HG03442 (cell line): ENCODE measurements around the gene WDR91.

Source experiments
- ATAC-seq: cut with Tn5 transposase; IDR thresholded peaks from one replicate; pipeline ENCODE4 v1.9.1; 2021; ENCODE audit warnings: mild to moderate bottlenecking, moderate library complexity; ENCODE audit not compliant: unreplicated experiment

The WDR91 gene

DNA sequence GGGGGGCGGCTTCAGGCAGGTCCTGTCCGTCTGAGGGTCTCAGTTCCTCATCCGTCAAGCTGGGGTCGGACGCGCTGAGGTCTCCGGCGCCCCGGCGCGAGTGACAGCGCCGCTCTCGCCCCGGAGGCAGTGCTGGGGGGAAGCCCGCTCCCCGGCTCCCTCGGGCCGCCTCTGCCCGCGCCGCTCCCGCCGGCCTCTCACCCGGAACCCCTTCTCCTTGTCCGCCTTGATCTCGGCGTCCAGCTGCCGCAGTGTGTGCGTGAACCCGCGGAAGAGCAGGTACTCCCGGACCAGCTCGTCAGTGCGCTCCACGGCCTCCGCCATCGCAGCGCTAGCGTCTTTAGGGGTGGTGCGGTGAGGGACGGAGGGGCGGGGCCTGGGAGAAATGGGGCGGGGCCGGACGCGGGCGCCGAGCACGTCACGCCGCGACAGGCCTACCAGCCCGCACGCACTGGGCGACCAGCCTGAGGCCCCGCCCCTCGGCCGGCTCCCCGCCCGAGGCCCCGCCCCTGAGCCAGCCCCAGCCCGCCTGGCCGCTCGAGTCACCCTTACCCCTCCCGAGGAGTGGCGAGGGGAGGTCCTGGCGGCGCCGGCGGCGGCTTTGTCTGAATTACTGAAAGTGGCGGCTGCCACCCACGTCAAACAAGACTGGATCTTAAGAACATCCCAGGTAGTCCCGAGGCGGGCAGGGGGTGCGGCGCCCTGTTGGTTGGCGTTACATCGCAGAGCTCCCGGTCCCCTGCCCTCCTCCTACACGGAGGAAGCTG, at the start of gene WDR91:
Gene WDR91 (minus strand): TSS at position 348 of the 767 bp plus-strand sequence. CDS start 24 bp downstream, at position 324.
- peak; percentile 82 for ATAC-seq

GRCh38 chr7:135260470-135260869, 49.1 kb upstream of the WDR91 start:
- no peak for ATAC-seq

- ATAC-seq: no peak
Measured at GRCh38 chr7:135259702-135260101, 48.4 kb upstream of the WDR91 start.

DNA sequence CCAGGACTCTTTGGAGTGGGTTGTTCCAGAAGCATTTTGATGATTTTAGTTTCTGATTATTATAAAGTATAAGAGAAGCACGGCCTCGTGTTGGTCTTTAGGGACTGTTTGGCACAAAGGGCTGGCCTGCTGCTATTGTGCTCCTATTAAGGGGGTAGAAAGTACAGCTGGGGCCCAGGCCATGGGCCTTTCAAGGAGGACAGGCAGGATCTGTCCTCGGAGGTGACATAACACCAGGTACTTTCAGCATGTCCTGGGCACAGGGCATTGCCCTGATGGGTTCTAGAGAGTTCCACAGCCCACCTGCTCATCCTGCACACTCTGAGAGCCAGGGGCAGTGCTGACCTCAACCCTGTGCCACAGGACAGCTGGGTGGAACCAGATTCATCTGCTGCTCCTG, 47.3 kb upstream of the WDR91 start:
- no peak for ATAC-seq

- no peak for ATAC-seq
Measured at GRCh38 chr7:135257790-135258189, 46.5 kb upstream of the WDR91 start.

DNA sequence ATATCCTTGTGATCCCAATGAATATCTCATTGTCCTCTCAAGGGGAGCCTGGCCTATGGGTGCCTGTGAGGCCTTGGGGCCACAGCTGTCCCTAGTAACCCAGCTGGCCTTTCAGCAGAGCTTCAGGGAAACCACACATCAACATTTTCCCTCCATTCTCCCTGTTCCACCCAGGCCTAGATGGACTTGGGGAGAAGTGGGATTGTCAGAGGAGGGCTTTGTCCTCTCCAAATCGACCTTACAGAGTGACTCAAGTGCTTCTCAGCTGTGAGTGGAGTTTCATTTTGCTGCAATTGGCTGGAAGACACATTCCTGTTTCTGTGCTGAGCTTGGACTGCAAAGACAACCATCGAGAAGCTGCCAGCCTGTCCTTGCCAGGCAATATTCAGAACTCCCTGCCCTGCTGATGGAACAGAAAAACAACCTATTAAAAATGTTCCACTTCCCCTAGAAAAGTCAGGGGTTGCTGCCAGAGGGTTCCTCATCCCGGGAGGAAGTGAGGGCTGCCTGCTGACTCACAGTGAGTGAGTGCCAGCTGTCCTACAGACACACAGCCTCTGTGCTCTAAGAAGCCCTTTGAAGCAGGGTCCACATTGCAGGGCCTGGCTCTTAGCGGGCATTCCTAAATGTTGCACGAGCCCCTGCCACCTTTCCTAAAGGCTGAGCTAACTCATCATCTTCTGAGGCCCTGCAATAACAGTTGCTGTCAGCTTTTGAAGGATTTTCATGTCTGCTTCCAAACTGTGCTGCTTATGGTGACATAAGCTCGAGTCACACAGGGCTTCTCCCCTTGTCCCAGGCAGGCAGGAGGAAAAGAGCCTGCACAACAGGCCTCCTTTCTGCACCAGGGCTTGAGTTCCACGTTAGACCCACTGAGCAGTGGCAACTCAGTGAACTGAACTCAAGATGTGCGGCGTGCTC, 42.8 kb upstream of the WDR91 start:
- no peak for ATAC-seq

DNA sequence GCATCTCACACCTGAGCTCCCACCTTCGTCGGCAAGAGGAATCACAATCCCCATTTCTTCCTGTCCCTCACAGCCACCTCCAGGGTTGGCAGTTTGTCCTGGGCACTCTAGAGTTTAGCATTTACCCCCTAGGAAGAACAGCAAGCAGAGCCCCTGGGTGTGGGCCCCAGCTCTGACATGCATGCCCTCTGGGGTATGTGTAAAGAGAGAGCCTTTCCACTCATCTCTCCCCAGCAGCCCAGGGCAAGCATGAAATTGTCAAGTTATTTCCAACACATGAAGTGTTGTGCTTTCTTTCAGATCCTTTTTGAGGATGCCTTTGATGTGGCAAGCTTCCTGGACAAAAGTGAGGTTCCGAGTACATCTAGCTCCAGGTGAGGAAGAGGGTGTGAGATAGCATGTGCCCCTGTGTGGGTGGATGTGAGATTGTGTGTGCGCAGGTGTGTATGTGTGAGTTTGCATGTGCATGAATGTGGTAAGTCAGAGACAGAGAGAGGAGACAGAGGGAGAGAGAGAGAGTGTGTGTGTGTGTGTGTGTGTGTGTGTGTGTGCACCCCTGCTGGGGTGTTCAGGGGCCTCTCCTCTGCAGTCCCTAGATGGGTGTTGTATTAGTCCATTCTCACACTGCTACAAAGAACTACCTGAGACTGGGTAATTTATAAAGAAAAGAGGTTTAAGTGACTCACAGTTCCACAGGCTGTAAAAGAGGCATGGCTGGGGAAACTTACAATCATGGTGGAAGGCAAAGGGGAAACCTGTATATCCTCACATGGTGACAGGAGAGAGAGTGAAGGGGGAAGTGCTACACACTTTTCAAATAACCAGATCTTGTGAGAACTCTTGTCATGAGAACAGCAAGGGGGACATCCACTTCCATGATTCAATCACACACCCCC, 40.4 kb upstream of the WDR91 start:
- ATAC-seq: peak; percentile 41

GRCh38 chr7:135248546-135248945, 37.2 kb upstream of the WDR91 start:
- no peak for ATAC-seq

DNA sequence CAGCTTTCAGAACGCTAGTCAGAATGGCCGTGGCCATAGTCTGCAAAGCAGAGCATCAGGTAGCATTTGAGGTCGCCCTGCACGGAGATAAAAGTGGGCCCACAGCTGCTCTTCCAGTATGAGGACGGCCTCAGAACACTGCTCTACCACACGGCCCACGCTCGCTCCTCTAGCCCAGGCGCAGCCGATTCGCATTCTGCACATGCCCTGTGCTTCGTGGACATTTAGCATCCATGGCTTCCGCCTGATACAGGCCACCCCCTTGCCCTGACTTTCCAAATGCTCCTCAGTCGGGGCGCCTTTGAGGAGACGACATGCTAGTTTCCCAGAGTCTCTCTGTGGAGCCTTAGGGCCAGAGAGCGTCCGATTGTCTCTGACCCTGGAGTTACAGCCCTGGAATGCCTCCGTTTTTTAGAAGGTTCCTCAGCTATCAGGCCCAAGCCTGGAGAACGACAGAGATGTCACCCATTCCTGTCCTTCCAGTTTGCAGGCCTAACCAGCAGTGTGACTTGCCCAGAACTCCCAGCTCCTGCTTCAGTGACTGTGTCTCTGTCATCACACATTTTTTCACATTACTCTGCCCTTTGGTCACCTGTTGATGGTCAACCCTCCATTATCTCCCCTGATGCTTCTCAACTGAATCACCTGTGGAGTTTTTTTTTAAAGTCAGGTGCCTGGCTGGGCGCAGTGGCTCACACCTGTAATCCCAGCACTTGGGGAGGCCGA, 36.6 kb upstream of the WDR91 start:
- ATAC-seq: no peak

- ATAC-seq: no peak
Measured at GRCh38 chr7:135246191-135246825, 35.0 kb upstream of the WDR91 start.

DNA sequence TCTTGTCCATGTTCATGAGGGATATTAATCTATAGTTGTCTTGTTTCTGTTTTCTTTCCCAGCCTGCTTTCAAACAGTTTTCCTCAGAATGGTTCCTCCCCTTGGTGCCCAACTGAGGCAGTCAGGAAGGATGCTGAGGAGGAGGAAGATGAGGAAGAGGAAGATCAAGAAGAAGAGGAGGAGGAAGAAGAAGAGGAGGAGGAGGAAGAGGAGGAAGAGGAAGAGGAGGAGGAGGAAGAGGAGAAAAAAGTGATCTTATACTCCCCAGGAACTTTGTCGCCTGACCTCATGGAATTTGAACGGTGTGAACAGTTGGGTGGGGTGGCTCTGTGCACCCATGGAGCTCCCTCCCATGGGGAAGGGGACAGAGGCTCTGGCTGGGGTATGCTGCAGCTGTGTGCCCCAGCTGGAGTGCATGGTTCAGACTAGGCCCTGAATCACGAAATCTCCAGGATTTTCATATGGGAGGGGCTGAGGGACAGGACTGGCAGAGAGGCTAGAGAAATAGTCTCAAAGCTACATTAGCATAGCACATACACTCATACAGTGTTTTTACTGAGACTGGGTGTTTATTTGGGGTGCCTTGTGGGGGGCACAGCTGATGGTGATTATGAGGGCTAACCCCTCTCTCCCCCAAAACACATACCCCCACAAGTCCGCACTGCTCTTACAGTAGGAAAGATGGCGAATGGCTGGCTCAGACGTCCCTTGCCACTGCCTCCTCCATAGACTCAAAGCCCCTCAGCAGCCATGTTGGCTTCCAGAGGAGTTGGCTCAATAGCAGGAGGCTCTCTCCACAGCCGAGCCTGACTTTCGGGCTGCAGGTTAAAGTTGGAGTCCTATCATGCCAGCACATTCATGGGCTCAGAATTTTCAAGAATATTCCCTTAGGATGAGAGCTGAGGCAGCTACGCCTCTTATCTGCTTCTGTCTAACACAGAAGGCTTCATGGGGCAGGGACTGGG, 34.2 kb upstream of the WDR91 start:
- no peak for ATAC-seq

GRCh38 chr7:135242096-135242684, 30.9 kb upstream of the WDR91 start:
- no peak for ATAC-seq

DNA sequence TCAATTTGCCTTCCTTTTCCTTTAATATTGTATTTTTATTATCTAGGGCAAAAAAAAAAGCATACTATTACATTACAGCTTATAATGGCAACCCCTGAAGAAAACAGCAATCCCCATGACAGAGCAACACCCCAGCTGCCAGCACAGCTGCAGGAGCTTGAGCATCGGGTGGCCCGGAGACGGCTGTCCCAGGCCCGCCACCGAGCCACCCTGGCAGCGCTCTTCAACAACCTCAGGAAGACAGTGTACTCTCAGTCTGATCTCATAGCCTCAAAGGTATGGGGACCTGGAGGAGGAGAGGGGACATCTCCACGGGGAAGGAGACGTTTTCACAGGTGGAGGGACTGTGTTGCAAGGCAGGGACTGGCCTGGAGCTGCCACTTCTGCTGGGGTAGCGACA, 29.1 kb upstream of the WDR91 start:
- ATAC-seq: no peak

DNA sequence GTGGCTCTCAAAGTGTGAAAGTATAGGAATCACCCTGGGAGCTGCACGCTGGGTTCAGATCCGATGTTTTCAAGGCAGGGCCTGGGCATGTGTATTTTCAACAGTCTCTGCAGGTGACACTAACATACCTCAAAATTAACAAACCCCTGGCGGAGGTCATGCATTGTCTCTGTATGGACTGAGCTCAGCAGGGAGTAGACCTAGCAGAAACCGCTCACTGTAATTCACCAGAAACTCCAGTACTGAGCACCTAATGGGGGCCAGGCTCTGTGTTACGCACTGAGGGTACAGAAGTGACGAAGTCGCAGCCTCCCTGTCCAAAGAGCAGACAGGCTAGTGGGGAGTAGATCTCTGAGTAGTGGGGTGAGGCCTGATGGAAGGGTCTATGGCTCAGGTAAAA, 27.9 kb upstream of the WDR91 start:
- ATAC-seq: no peak

DNA sequence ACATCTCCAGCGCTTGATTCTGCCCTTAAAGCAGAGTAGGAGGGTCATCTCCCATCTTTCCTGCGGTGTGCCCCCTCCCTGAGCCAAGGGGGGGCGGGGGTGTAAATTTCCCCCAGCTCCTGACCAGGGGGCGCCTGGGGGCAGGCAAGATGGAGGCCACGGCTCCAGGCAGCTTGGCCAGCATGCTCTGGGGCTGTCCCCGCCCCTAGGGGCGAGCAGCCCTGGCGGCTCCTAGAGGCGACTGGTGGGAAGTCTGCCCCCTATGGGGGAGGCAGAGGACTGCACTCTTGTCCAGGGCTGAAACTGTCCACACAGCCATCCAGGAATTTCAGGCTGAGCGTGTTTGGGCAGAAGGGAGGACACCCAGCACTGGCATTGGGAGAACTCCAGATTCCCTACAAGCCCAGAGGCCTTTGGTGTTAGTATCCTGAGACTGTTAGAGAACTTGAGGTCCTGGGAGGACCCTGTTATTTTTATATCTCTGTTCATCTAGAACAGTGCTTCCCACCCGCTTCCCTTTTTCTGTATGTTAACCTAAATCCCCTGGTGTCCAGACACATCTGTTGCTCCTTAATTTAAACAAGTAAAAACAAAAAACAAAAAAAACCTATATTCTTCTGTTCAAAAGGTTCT, 26.9 kb upstream of the WDR91 start:
- no peak for ATAC-seq

GRCh38 chr7:135236727-135237126, 25.4 kb upstream of the WDR91 start:
- ATAC-seq: peak; percentile 67

DNA sequence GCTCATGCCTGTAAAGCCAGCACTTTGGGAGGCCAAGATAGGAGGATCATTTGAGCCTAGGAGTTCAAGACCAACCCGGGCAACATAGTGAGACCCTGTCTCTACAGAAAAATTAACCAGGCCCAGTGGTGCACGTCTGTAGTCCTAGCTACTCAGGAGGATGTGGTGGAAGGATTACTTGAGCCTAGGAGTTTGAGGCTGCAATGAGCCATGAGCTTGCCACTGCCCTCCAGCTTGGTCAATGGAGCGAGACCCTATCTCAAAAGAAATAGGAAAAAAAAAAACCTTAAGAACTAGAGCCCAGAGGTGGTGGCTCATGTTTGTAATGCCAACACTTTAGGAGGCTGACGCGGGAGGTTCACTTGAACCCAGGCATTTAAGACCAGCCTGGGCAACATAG, 24.5 kb upstream of the WDR91 start:
- ATAC-seq: no peak

DNA sequence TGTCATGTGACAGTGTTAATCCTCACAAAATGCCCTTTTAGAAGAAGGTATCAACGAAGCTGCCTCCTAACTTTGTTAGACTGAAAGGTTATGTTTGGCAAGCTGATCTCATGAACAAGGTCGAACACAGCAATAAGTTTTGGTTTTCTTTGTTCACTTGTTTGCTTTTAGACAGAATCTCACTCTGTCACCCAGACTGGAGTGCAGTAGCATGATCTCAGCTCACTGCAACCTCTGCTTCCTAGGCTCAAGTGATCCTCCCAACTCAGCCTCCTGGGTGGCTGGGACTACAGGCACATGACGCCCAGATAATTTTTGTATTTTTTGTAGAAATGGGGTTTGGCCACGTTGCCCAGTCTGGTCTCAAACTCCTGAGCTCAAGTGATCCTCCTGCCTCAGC, 23.4 kb upstream of the WDR91 start:
- no peak for ATAC-seq
